ENCODE data around the gene APCS.

The APCS gene, protein sequence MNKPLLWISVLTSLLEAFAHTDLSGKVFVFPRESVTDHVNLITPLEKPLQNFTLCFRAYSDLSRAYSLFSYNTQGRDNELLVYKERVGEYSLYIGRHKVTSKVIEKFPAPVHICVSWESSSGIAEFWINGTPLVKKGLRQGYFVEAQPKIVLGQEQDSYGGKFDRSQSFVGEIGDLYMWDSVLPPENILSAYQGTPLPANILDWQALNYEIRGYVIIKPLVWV

DNA sequence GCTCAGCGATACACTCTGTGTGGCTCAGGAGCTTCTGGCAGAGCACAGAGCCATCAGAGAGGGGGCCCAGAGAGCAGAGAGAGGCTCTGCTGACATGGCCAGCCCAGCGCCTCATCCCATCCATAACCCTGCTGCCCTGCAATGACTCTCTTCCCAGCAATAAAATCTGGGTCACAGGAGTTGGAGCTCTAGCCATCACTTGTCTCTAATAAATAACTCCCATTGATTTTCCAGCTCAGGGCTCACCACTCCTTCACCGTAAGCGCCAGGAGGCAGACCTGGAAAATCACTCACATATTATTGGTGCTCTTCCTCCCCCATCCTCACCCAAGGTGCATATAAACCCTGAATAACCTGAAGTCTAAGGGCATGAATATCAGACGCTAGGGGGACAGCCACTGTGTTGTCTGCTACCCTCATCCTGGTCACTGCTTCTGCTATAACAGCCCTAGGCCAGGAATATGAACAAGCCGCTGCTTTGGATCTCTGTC, at the start of gene APCS:
Gene APCS (plus strand): TSS at position 366 of the 491 bp plus-strand sequence. CDS start 96 bp downstream, at position 462.
- DNase-seq, result no peak

DNA sequence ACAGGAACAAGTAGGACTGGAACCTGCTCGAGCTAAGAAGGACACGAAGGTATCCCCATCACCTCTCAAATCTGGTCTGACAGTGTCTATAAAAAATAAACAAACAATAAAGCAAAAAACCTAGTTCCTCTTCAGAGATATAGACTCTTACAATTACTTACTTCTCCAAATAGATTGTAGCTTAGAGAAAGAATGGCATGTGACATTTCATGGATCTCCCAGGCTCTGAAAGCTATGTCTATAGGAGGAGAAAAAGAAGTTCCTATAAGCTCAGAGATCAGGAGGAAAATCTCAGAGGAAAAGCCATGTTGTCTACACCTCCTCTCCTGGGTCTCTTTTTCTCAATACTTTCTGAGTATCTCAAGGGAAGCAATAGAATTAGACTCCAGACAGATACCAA, 39.5 kb upstream of the APCS start:
- no peak for DNase-seq

DNA sequence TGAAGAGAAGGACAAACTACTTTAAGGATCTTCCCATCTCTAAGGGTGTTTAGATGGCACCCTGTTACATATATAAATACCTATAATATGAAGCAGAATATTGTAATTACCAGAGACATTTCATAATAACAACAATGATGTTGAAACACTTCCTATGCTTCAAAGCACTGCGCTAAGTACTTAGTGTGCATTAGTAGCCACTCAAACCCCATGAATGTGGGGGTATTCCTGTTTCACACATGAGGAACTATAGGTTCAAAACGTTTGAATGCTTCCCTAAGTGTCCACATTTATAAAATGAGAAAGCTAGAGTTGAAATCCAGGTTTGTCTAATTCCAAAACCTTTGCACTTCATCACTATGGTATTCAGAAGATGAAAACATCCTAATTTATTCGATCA, 33.4 kb upstream of the APCS start:
- no peak for DNase-seq

DNA sequence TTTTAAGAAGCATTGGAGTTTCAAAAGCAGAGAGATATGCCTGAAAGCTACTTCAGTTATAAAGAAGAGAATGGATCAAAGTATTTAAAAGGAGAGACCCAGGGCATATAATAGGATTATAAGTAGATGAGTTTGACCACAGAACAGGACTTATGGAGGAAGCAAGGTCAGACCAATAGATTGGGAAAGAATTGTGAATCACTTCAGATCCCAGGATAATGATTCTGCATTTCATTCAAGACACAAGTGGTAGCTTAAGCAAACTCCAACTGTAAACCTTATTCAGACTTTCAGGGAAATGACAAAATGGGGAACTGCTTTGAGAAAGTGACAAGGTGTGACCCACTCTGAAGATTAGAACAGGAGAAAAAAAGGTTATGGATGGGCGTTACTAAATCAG, 32.9 kb upstream of the APCS start:
- no peak for DNase-seq

DNA sequence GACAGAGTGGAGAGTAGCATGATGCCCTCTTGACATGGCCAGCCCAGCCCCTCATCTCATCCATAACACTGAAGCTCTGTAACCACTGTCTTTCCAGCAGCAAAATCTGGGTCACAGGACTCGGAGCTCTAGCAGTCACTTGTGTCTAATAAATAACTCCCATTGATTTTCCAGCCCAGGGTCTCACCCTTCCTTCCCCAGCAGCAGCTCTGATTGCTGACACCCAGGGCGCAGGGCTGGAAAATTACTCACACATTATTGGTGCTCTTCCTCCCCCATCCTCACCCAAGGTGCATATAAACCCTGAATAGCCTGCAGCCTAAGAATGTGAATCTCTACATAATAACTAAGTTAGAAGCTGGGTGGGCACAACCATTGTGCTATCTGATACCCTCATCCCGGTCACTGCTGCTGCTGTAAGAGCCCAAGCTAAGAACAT, 30.7 kb upstream of the APCS start:
- no peak for DNase-seq

DNA sequence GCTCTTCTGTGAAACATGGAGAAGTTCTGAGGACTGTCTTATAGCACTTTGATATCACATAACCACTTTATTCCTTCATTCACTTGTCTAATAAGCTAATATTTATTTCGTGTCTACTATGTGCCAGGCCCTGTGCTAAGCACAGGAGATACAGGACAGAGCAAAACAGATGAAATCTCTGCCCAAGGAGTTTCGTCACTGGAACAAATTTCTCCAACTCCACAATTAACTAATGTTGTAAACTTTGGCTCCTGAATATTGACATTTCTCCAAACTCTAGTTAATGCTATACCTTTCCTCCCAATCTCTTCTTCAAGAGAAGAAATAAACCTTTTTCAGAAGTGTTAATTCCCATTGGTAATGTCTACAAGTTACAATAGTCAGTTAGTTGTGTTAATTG, 27.0 kb upstream of the APCS start:
- no peak for DNase-seq

DNA sequence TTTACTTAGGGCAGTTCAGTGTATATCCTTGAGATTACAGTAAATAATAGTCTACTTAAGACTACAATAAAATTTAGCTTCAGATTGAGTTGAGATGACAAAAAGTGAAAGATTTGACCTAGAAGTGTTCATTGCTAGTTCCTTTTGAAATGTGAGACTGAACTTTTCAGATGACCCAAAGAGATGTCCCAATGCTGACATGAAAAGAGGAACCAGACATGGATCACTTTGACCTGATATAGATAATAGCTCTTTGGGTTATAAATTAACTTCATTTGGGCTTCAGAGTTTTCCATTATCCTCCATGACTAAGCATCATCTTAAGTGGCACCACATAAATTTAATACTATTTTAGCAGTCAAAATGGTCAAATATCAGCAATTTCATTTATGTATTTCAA, 26.1 kb upstream of the APCS start:
- DNase-seq, result no peak

DNA sequence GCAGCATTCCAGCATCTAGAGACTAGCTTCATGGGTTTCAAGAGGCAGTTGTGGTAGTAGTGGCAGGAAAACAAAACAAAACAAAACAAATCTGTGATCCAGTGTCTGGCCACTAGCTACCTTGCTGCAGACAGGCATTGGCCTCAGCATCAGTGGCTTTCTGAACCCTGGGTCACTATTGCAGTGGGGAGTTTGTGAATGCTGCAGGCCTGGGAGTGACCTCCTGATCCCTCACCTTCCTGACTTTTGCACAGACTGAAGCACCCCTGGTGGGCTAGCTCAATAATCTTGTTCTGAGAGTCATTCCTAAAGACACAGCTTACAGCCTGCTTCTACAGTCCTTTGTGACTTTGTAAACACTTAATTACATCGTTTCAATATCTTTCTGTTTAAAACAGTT, 24.9 kb upstream of the APCS start:
- no peak for DNase-seq

DNA sequence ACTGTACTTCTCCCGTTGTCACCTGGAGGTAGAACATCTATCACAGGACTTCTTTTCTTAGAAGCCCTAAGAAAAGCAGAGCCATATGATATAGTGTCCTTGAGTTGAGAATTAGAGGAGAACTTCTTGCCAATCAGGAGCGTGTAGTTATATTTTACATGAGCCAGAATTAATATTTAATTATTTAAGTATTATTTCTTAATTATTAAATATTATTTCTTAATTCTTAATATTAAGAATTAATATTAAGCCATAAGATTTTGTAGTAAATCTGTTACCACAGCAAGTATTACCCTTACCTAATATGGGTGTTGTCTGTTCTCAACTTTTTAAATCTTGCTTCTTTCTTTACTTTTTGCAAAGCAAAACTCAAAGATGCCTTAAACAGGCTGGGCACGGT, 10.2 kb upstream of the APCS start:
- no peak for DNase-seq

DNA sequence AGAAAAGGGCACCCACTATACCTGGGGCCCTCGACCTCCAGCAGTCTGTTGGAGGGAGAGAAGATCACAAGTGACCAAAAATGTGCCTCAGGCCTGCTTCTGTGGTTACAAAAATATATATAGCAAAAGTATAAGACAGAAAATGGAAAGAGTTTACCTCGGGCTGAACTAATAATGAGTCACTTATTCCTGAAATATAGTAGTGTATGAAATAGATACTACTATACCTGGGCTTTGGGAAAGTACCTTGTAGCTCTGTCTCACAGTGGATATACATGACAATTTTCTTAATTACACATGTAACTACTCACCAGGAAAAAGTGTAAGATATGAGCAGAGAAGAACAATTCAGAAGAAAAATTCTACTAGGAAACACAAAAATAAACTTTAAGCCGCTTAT, 7.3 kb upstream of the APCS start:
- DNase-seq, result no peak

DNA sequence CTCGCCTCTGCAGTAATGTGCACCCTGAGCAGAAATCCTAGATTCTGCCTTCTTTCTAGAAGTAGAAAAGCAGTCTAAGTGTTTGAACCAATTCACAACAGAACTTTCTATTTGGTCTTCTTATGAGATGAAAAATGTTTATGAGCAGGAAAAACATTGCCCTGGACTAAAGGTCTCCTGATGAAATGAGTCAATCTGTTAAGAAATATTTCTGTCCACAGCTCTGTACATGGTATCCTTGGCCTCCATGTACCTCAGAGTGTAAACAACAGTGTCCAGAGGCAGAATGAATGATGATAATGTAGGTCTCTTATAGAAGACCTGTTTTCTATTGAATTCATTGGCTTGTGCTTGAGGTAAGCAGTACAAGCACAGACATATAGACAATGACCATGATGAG, 6.2 kb upstream of the APCS start:
- DNase-seq, result no peak

DNA sequence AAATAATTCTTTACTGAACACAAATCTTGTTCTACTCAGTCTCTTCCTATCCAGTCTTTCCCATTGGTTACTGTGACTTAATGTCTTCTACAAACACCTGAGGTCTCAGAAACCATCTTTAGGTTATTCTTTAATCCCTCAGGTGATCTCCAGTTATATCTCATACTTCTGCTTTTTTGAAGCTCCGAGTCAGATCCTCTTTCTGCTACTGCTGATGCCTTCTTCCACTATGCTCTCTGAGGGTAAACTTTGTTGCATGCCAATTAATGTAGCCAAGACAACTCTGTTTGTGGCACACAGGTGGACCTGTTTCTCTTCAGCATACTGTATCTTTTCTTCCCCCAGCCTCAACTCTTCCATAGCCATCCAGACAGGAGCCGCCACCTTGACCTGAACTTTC, 3.1 kb upstream of the APCS start:
- DNase-seq, result no peak

DNA sequence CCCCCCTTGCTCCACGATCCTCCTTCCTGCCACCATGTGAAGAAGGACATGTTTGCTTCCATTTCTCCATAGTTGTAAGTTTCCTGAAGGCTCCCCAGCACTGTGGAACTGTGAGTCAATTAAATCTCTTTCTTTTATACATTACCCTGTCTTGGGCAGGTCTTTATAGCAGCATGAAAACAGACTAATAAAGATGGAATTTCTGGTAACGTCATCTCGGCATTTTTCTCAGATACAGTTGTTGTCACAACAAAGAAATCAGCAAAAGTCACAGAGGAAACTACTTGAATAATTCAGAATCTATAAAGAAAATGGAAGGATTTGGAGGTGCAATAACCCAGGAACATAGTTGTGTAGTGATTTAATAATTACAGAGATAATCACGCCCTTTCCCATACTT, 4.4 kb downstream of the APCS start:
- DNase-seq, result no peak

DNA sequence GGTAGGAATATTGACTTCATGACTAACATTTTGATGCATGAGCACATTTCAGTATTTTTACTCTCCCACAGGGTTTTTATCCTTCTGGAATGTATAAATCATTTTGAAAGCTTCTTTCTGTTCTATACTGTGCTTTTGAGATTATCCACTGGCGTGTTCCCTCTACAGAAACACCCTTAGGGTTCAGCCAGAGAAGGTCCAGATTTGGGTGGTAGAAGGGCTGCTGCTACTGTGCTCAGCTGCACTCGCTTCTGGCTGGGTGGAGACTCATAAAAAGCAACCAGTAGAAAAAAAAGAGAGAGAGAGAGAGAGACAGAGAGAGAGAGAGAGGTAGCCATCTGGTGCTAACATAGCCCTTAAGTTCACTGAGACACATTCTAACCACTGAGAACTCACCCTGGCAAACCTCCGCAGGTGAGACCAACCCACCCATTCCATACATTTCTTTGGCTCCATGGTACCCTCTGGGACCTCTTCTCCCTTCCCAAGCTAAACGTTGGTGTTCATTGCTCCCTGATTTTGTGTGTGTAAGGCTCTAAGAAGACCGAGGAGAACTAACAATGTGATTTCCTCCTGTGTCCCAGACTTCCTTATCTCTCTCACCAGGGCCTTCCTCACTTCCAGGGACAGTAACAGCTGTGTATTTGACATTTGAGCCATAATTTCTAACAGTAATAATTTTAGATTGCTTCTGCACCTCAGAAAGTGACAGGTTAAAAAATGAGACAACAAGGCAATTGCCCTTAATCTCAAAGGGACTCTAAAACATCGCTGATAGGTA, 7.2 kb downstream of the APCS start:
- no peak for DNase-seq

DNA sequence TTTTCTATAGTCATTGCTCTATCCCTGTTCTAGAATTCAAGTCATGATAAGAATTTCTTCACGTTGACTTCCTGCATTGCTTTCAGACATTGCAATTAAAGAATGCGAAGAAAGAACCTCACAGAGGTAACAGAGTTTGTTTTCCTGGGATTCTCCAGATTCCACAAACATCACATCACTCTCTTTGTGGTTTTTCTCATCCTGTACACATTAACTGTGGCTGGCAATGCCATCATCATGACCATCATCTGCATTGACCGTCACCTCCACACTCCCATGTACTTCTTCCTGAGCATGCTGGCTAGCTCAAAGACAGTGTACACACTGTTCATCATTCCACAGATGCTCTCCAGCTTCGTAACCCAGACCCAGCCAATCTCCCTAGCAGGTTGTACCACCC, 10.6 kb downstream of the APCS start:
- DNase-seq, result no peak

DNA sequence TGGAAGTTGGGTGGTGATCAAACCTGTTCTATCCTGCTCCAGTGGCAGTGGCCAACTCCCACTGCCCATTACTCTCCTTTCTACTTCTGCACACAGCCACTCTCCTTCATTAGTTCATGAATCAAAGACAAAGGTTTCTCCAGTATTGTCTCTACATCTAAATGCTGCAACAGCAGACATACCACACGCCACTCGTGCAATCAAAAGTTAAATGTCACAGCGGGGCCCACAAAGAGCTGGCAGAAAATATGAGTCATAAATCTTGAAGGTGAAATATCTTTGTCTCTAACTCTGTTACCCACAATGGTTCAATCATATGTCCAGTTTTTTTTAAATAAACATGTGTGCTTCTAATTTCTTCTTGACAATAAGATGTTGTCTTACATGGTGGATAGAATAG, 13.3 kb downstream of the APCS start:
- no peak for DNase-seq

DNA sequence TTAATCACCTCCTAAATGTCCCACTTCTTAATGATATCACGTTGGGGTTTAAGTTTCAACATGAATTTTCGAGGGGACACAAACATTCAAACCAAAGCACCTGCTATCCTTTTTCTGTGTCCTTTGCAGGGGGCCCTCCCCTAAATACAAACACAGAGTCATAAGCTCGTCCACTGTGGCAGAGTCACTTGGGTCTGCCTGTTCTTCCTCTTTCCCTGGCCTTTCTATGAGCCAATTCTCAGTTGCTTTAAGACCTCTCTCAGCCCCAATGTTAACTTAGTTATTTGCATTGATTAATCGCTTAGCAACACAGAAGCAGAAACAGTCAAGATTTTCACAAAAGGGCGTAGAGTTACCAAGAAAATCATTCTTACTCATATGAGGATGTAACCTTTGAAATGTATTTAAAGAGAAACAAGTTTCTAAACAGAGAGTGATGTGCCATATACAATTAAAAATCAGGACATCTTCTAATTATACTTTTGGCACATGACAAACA, 14.9 kb downstream of the APCS start:
- DNase-seq, result no peak

DNA sequence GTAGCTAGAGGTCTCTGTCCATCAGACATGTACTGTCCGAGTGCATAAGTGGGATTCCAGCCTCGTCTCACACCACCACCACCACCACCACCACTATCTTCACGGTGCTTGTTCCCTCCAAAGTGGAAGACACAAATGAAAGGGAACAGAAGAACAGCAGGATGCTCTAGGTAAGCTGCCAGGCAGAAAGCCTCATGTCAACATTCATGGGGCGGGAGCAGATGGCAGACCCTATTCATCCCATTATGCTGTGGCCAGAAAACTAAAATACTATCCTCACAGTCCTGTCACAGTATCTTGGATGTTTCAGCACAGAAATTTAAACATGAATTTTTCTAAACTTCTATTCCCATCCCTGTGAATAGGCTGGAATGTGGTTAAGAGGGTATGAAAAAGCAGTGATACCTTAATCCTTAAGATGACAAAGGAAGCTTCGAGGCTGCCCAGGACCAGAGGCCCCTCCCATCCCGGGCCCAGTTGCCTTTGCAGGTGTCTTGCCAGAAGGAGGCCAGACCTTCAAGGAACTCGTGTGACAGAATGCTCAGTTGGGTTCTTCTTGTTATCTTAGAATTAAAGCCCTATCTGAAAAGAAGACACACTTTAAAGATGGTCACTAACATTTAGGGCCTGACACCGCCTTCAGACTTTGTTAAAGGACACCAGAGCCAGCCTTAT, 24.7 kb downstream of the APCS start:
- DNase-seq, result no peak

DNA sequence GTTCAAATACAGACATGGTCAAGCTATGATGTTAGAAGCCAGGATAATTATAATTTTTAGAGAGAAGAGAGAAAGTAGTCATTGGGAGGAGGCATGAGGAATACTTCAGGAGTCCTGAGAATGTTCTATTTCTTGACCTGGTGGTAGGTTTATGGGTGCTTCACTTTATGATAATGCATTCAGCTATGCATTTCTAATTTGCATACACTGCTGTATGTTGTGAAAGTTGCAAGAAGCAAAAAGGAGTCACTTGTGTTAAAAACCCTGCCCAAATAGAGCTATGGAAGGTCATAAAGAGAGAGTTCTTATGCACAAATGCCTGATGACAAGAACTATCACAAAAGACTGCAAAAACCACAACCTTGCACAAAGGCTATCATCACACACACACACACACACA, 45.3 kb downstream of the APCS start:
- DNase-seq, result no peak
